ENCODE data around the gene BOLA1.
"Not testable (repeated sequence)": the region's sequence is repeated elsewhere in the genome, so short reads cannot be mapped to it uniquely, and the experiment has no call there.

Gene BOLA1

GRCh38 chr1:149886396-149887195 lies 12.8 kb upstream of the BOLA1 start:
- TF ChIP-seq EZH2 (IDR thresholded peaks at IDR 0.05; ENCODE audit: borderline replicate concordance, low read depth, low read length, severe bottlenecking) (no peak), CTCF (IDR thresholded peaks at IDR 0.05; ENCODE audit: borderline replicate concordance, extremely low read depth, low read length, poor library complexity, severe bottlenecking) (no peak)
- no peak overlapping the region for H3K9ac ChIP-seq (ENCODE audit: low read depth, low read length)
- H3K36me3 ChIP-seq (ENCODE audit: insufficient read depth, low read length) = no peaks in the 10 kb centered on the region
- H3K9me3 ChIP-seq (ENCODE audit: insufficient read depth, low read length, severe bottlenecking) = no peaks in the 10 kb centered on the region
- H2AFZ ChIP-seq (ENCODE audit: low read depth, low read length) = no peak overlapping the region
- no peak overlapping the region for H3K27ac ChIP-seq (ENCODE audit: low read length)
- no peak overlapping the region for H3K4me3 ChIP-seq (ENCODE audit: low read depth in 1 of 2, low read length in 2 of 2)
- H3K4me2 ChIP-seq (ENCODE audit: insufficient read depth, low read length) = no peak overlapping the region
- no peak for DNase-seq
- no peak for ATAC-seq (ENCODE audit: insufficient read depth, low read depth)
- no peaks in the 10 kb centered on the region for H4K20me1 ChIP-seq (ENCODE audit: insufficient read depth, low read length)
- H3K27me3 ChIP-seq (ENCODE audit: insufficient read depth, low read length, poor library complexity) = no peaks in the 10 kb centered on the region
- no peaks in the 10 kb centered on the region for H3K79me2 ChIP-seq (ENCODE audit: insufficient read depth, low read length)
- H3K4me1 ChIP-seq (ENCODE audit: insufficient read depth, low read length) = no peaks in the 10 kb centered on the region

GRCh38 chr1:149887196-149887455 lies 12.2 kb upstream of the BOLA1 start:
- not testable (repeated sequence) for H3K4me2 ChIP-seq (ENCODE audit: insufficient read depth, low read length); H3K9me3 ChIP-seq (ENCODE audit: insufficient read depth, low read length, severe bottlenecking); H3K36me3 ChIP-seq (ENCODE audit: insufficient read depth, low read length); H3K79me2 ChIP-seq (ENCODE audit: insufficient read depth, low read length); H2AFZ ChIP-seq (ENCODE audit: low read depth, low read length); H3K27ac ChIP-seq (ENCODE audit: low read length); DNase-seq; H3K4me1 ChIP-seq (ENCODE audit: insufficient read depth, low read length); H3K9ac ChIP-seq (ENCODE audit: low read depth, low read length); H4K20me1 ChIP-seq (ENCODE audit: insufficient read depth, low read length); H3K27me3 ChIP-seq (ENCODE audit: insufficient read depth, low read length, poor library complexity); ATAC-seq (ENCODE audit: insufficient read depth, low read depth); H3K4me3 ChIP-seq (ENCODE audit: low read depth in 1 of 2, low read length in 2 of 2)

- H4K20me1 ChIP-seq (ENCODE audit: insufficient read depth, low read length) = no peaks in the 10 kb centered on the region
- no peak overlapping the region for H3K4me2 ChIP-seq (ENCODE audit: insufficient read depth, low read length)
- H3K4me1 ChIP-seq (ENCODE audit: insufficient read depth, low read length) = no peaks in the 10 kb centered on the region
- TF ChIP-seq CTCF (IDR thresholded peaks at IDR 0.05; ENCODE audit: borderline replicate concordance, extremely low read depth, low read length, poor library complexity, severe bottlenecking) (no peak), EZH2 (IDR thresholded peaks at IDR 0.05; ENCODE audit: borderline replicate concordance, low read depth, low read length, severe bottlenecking) (no peak)
- DNase-seq (no peak), ATAC-seq (ENCODE audit: insufficient read depth, low read depth) (no peak)
- no peaks in the 10 kb centered on the region for H3K36me3 ChIP-seq (ENCODE audit: insufficient read depth, low read length)
- H3K27ac ChIP-seq (ENCODE audit: low read length) = no peak overlapping the region
- H2AFZ ChIP-seq (ENCODE audit: low read depth, low read length) = no peak overlapping the region
- no peaks in the 10 kb centered on the region for H3K79me2 ChIP-seq (ENCODE audit: insufficient read depth, low read length)
- no peaks in the 10 kb centered on the region for H3K9me3 ChIP-seq (ENCODE audit: insufficient read depth, low read length, severe bottlenecking)
- no peak overlapping the region for H3K4me3 ChIP-seq (ENCODE audit: low read depth in 1 of 2, low read length in 2 of 2)
- H3K27me3 ChIP-seq (ENCODE audit: insufficient read depth, low read length, poor library complexity) = no peaks in the 10 kb centered on the region
- no peak overlapping the region for H3K9ac ChIP-seq (ENCODE audit: low read depth, low read length)
These were observed 11.7 kb upstream of the BOLA1 start for GRCh38 chr1:149887456-149888246.

GRCh38 chr1:149888247-149888998 lies 10.9 kb upstream of the BOLA1 start:
- no peak for ATAC-seq (ENCODE audit: insufficient read depth, low read depth)
- TF ChIP-seq EZH2 (IDR thresholded peaks at IDR 0.05; ENCODE audit: borderline replicate concordance, low read depth, low read length, severe bottlenecking) (no peak), CTCF (IDR thresholded peaks at IDR 0.05; ENCODE audit: borderline replicate concordance, extremely low read depth, low read length, poor library complexity, severe bottlenecking) (no peak)

More at GRCh38 chr1:149888247-149888998, 10.9 kb upstream of the BOLA1 start:
- no peak overlapping the region for H3K9ac ChIP-seq (ENCODE audit: low read depth, low read length)
- H3K4me2 ChIP-seq (ENCODE audit: insufficient read depth, low read length) = no peak overlapping the region
- no peak for DNase-seq
- no peaks in the 10 kb centered on the region for H3K79me2 ChIP-seq (ENCODE audit: insufficient read depth, low read length)
- H3K9me3 ChIP-seq (ENCODE audit: insufficient read depth, low read length, severe bottlenecking) = no peaks in the 10 kb centered on the region
- H2AFZ ChIP-seq (ENCODE audit: low read depth, low read length) = no peak overlapping the region
- H4K20me1 ChIP-seq (ENCODE audit: insufficient read depth, low read length) = no peaks in the 10 kb centered on the region
- H3K27ac ChIP-seq (ENCODE audit: low read length) = no peak overlapping the region
- no peaks in the 10 kb centered on the region for H3K27me3 ChIP-seq (ENCODE audit: insufficient read depth, low read length, poor library complexity)
- no peaks in the 10 kb centered on the region for H3K36me3 ChIP-seq (ENCODE audit: insufficient read depth, low read length)
- no peaks in the 10 kb centered on the region for H3K4me1 ChIP-seq (ENCODE audit: insufficient read depth, low read length)
- no peak overlapping the region for H3K4me3 ChIP-seq (ENCODE audit: low read depth in 1 of 2, low read length in 2 of 2)
